Measurements from ENCODE around the gene LTB4R. TPM values are rescaled to one million over a fixed set of nuclear protein-coding genes. Genes with fewer than 3 reads are reported as not detected.

The LTB4R gene
- total and polyA plus RNA-seq, 4 donors, result 0.86 to 5.0 (median 2.5) TPM

- no peak overlapping the region for H3K27ac ChIP-seq (ENCODE audit: low read depth in 1 of 2, low read length in 2 of 2)
- DNase-seq (ENCODE audit: low spot score), result no peak
- no peak overlapping the region for H3K4me3 ChIP-seq (ENCODE audit: low read depth in 1 of 3, low read length in 3 of 3)
- 88% methylated on average over 2 of the region's 2 CpGs for WGBS
- TF ChIP-seq MAX (IDR thresholded peaks at IDR 0.05), result no peak
- TF ChIP-seq TAF1 (conservative IDR thresholded peaks at IDR 0.05), result no peak
- TF ChIP-seq FOXA1 (IDR thresholded peaks at IDR 0.05), result no peak
- TF ChIP-seq, protein P1, sequence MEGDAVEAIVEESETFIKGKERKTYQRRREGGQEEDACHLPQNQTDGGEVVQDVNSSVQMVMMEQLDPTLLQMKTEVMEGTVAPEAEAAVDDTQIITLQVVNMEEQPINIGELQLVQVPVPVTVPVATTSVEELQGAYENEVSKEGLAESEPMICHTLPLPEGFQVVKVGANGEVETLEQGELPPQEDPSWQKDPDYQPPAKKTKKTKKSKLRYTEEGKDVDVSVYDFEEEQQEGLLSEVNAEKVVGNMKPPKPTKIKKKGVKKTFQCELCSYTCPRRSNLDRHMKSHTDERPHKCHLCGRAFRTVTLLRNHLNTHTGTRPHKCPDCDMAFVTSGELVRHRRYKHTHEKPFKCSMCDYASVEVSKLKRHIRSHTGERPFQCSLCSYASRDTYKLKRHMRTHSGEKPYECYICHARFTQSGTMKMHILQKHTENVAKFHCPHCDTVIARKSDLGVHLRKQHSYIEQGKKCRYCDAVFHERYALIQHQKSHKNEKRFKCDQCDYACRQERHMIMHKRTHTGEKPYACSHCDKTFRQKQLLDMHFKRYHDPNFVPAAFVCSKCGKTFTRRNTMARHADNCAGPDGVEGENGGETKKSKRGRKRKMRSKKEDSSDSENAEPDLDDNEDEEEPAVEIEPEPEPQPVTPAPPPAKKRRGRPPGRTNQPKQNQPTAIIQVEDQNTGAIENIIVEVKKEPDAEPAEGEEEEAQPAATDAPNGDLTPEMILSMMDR (IDR thresholded peaks at IDR 0.05; ENCODE audit: low read depth, low read length, missing input control), result no peak
- TF ChIP-seq FOXA2 (IDR thresholded peaks at IDR 0.05), result no peak
- TF ChIP-seq EGR1 (IDR thresholded peaks at IDR 0.05; ENCODE audit: low read depth in 2 of 2), result no peak
- TF ChIP-seq GABPA (IDR thresholded peaks at IDR 0.05 in 1 of 2, conservative IDR thresholded peaks at IDR 0.05 in 1 of 2), result no peak
- no peak for TF ChIP-seq HNF4G (IDR thresholded peaks at IDR 0.05)
- TF ChIP-seq SP1 (IDR thresholded peaks at IDR 0.05), result no peak
- TF ChIP-seq RAD21 (IDR thresholded peaks at IDR 0.05), result no peak
- TF ChIP-seq YY1 (IDR thresholded peaks at IDR 0.05), result no peak
- no peak for TF ChIP-seq REST (IDR thresholded peaks at IDR 0.05)
- TF ChIP-seq, protein P2, sequence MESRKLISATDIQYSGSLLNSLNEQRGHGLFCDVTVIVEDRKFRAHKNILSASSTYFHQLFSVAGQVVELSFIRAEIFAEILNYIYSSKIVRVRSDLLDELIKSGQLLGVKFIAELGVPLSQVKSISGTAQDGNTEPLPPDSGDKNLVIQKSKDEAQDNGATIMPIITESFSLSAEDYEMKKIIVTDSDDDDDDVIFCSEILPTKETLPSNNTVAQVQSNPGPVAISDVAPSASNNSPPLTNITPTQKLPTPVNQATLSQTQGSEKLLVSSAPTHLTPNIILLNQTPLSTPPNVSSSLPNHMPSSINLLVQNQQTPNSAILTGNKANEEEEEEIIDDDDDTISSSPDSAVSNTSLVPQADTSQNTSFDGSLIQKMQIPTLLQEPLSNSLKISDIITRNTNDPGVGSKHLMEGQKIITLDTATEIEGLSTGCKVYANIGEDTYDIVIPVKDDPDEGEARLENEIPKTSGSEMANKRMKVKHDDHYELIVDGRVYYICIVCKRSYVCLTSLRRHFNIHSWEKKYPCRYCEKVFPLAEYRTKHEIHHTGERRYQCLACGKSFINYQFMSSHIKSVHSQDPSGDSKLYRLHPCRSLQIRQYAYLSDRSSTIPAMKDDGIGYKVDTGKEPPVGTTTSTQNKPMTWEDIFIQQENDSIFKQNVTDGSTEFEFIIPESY (IDR thresholded peaks at IDR 0.05), result no peak
- TF ChIP-seq HNF4A (conservative IDR thresholded peaks at IDR 0.05), result no peak
- no peak for TF ChIP-seq JUND (IDR thresholded peaks at IDR 0.05)
- no peak for TF ChIP-seq ATF3 (IDR thresholded peaks at IDR 0.05)
- TF ChIP-seq RXRA (IDR thresholded peaks at IDR 0.05), result no peak
- no peaks in the 10 kb centered on the region for H3K9me3 ChIP-seq (ENCODE audit: control insufficient read depth in 4 of 4, low read length in 3 of 4)
- no peak overlapping the region for H3K9ac ChIP-seq (ENCODE audit: low read depth in 1 of 2, low read length in 2 of 2)
- peaks cover 0 to 3% (median under 1%) of the 10 kb centered on the region in 4 donors for H3K4me1 ChIP-seq (ENCODE audit: control insufficient read depth in 4 of 4, insufficient read depth in 4 of 4, low read length in 3 of 4)
- no peaks in the 10 kb centered on the region for H3K36me3 ChIP-seq (ENCODE audit: control insufficient read depth in 4 of 4, insufficient read depth in 3 of 4, low read depth in 1 of 4, low read length in 3 of 4)
- no peaks in the 10 kb centered on the region for H3K27me3 ChIP-seq (ENCODE audit: control insufficient read depth in 4 of 4, insufficient read depth in 4 of 4, low read length in 3 of 4)
Measured at GRCh38 chr14:24361326-24361725, 50.0 kb downstream of the LTB4R start.
